Stimulated activated naive B cell treated with anti-CD40 and anti-IgM and Interleukin-4, amounts not matched to agents 10 μg/mL and 1 μg/mL and 100 μg/mL, for 72 hours (primary cell): ENCODE data around the gene PEX26.
"Not testable (repeated sequence)": the region's sequence is repeated elsewhere in the genome, so short reads cannot be mapped to it uniquely, and the experiment has no call there.

Experiments used
- ATAC-seq, 2 donors: fragments of 150-1000 bp; cut with Tn5 transposase; replicated peaks; 2 replicates each; pipeline ENCODE4 v1.10.0; 2021; ENCODE audit warnings: moderate library complexity in 1 of 2
- DNase-seq: peaks from one replicate; pipeline ENCODE4 v3.0.0; 2021
- H3K27ac Mint-ChIP-seq: one replicate; pipeline ENCODE4 v1.8.0; 2022; ENCODE audit warnings: mild to moderate bottlenecking, mixed read lengths
- H3K27me3 Mint-ChIP-seq, 2 donors: one replicate each; pipeline ENCODE4 v1.8.0; 2022; ENCODE audit warnings: mixed read lengths in 2 of 2
- H3K36me3 Mint-ChIP-seq, 2 donors: one replicate each; pipeline ENCODE4 v1.8.0; 2022; ENCODE audit warnings: mixed read lengths in 2 of 2, mild to moderate bottlenecking in 1 of 2
- H3K4me1 Mint-ChIP-seq, 2 donors: one replicate each; pipeline ENCODE4 v1.8.0; 2022; ENCODE audit warnings: mixed read lengths in 2 of 2, mild to moderate bottlenecking in 1 of 2
- H3K4me3 Mint-ChIP-seq, 2 donors: one replicate each; pipeline ENCODE4 v1.8.0; 2022; ENCODE audit warnings: mild to moderate bottlenecking in 2 of 2, mixed read lengths in 2 of 2, moderate library complexity in 1 of 2
- H3K9me3 Mint-ChIP-seq, 2 donors: one replicate each; pipeline ENCODE4 v1.8.0; 2022; ENCODE audit warnings: mixed read lengths in 2 of 2, mild to moderate bottlenecking in 1 of 2

The PEX26 gene

DNA sequence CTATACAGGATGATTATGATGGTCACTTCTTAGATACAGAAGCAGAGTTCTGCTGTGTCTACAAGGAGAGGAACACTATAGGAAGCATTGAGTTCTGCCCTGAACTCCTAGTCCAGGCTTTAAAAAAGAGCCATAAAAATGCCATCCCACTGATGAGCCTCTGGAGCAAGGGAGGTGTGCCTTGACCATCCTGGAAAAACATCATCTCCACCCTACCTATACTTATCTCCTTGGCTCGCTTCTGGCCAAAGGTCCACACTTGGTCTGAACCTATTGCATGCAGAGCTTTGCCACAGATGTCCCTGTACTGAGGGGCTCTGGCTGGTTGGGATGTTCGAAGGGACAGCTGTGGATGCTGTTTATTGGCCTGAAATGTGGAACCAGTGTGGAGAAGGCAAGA, 4.3 kb upstream of the PEX26 start:
- Mint-ChIP-seq H3K27ac (peak overlapping the region; percentile 37), H3K4me3 (no peak overlapping the region), H3K4me1 (peaks cover 46 to 52% of the 10 kb centered on the region in 2 donors), H3K36me3 (peaks cover 1 to 3% of the 10 kb centered on the region in 2 donors), H3K9me3 (no peaks in the 10 kb centered on the region), H3K27me3 (no peaks in the 10 kb centered on the region)
- DNase-seq (no peak), ATAC-seq (no peak)

DNA sequence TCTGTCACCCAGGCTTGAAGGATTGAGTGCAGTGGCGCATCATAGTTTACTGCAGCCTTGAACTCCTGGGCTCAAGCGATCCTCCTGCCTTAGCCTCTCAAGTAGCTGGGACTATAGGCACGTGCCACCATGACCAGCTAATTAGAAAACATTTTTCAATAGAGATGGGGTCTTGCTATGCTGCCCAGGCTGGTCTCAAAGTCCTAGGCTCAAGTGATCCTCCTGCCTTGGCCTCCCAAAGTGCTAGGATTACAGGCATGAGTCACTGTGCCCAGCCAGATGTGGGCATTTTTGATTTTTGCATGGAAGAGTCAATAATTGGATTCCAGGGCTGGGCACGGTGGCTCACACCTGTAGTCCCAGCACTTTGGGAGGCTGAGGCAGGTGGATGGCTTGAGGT, 3.9 kb upstream of the PEX26 start:
- not testable (repeated sequence) for H3K27me3 Mint-ChIP-seq

DNA sequence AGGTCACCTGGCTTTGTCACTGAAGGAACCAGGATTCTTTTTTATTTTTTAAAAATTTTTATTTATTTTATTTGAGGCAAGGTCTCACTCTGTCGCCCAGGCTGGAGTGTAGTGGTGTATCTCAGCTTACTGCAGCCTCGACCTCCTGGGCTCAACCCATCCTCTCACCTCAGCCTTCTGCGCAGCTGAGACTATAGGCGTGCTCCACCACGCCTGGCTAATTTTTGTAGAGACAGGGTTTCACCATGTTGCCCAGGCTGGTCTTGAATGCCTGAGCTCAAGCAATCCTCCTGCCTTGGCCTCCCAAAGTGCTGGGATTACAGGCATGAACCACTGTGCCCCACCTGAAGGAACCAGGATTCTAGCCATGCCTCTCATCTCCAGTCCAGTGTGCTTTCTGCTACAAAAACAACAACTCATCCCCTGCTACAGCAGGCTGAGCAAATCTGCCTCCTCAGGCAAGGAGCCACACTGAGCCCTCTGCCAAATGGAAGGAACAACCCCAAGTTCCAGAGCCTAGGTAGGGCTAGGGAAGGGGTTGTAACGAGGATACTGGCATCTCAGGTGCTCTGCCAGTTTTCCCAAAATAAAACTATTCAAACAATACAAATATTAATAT, 2.6 kb upstream of the PEX26 start:
- Mint-ChIP-seq H3K9me3 (no peaks in the 10 kb centered on the region), H3K27ac (peak overlapping the region; percentile 9), H3K36me3 (peaks cover 11 to 18% of the 10 kb centered on the region in 2 donors), H3K4me1 (peaks cover 48 to 59% of the 10 kb centered on the region in 2 donors), H3K4me3 (no peak overlapping the region), H3K27me3 (no peaks in the 10 kb centered on the region)
- ATAC-seq (no peak), DNase-seq (no peak)

More for the DNA sequence above, 3.9 kb upstream of the PEX26 start:
- DNase-seq, H3K36me3 Mint-ChIP-seq, ATAC-seq, H3K27ac Mint-ChIP-seq, H3K9me3 Mint-ChIP-seq, H3K4me3 Mint-ChIP-seq: not testable (repeated sequence)
- H3K4me1 Mint-ChIP-seq, result peaks cover 44 to 52% of the 10 kb centered on the region in 2 donors

DNA sequence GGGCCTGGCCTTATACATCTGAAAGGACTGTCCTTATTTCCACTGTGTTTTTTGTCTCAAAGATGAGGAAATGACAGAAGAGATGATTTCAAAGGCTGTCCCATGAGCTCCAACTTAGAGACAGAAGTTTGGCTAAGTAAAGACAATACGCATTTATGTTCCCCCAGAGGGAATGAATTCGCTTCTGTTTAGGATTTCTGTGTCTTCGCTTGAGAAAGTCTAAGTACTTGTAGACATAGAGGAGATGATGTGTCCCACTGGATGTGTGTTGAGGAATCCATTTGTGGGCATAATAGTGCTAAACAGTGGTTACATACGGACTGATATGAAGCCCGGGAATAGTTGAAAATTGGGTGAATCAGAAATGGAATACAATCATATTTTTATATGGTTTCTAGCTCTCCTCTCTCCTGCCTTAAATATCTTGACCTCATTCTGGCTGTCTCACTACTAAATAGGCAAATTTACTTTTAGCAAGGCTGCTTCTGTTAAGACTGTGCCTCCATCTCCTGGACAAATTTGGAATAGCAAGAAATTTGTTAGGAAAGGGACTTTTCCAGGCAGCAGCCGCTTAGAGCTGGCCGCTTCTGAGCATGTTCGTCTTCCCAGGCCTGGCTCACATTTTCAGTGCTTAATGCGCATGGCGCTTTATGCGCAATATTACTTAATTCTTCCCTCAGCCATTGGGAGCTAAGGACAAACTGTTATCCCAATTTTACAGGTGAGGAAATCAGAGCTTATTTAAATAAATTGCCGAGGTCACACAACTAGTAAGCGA, 1.9 kb upstream of the PEX26 start:
- peaks cover 15 to 22% of the 10 kb centered on the region in 2 donors for H3K36me3 Mint-ChIP-seq
- DNase-seq (peak; percentile 48), ATAC-seq (peak in 1 of 2 donors; percentile 13)
- H3K9me3 Mint-ChIP-seq, result peaks cover 0 to 3% of the 10 kb centered on the region in 2 donors
- no peaks in the 10 kb centered on the region for H3K27me3 Mint-ChIP-seq
- peaks cover 45 to 58% of the 10 kb centered on the region in 2 donors for H3K4me1 Mint-ChIP-seq
- peak overlapping the region in 1 of 2 donors; percentile 4 for H3K4me3 Mint-ChIP-seq
- H3K27ac Mint-ChIP-seq, result peak overlapping the region; percentile 25

DNA sequence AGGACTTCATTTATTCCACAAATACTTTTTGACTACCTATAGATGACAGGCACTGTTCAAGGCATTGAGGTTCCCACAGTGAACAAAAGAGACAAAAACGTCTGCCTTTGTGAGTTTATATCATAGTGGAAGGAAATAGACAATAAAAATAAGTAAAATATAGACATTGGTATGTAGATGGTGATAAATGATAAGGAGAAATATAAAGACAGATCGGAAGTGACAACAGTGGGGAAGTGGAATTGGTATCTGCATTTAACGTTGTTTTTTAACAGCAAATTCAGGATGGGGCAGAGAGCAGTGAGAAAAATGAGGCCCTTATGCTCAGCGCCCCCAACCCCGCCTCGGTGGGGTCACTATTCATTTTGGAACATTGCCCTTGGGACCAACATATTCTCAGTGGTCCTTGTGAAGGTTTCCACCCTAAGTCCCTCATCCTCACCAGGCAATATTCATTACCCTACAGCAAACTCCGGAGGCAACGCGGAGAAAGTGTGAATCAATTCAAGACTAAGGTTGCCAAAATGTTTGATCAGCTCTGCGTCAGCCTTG, 627 bp upstream of the PEX26 start:
- Mint-ChIP-seq H3K36me3 (peaks cover 26 to 34% of the 10 kb centered on the region in 2 donors), H3K27me3 (no peaks in the 10 kb centered on the region), H3K27ac (peak overlapping the region; percentile 95), H3K9me3 (peaks cover 0 to 3% of the 10 kb centered on the region in 2 donors), H3K4me3 (peak overlapping the region; percentile 86 to 93), H3K4me1 (peaks cover 42 to 56% of the 10 kb centered on the region in 2 donors)
- DNase-seq, result no peak
- ATAC-seq, result peak in 1 of 2 donors; percentile 8

DNA sequence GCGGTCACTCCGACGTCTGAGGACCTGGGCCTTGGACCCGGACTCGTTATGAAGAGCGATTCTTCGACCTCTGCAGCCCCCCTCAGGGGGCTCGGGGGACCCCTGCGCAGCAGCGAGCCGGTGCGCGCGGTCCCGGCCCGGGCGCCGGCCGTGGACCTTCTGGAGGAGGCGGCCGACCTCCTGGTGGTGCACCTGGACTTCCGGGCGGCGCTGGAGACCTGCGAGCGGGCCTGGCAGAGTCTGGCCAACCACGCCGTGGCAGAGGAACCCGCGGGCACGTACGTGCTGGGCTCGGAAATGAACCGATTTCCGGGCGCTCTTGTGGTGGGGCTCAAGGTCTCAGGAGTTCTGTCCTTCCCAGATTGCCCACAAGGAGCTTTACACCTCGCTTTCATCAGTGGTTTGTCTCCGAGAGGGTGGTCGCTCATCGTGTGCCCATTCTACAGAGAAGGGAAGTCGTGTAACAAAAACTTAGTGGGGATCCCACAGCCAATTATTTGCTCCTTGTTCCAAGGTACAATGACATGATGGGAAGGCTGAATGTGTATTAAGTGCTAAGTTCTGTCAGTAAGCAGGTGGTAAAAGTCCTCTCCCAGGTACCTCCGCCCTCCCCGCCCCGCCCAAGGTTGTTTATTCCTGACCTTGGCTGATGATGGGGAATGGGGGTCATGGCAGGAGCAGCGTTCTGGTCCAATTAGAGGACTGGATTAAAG, 695 bp downstream of the PEX26 start:
- Mint-ChIP-seq H3K36me3 (peaks cover 38 to 48% of the 10 kb centered on the region in 2 donors), H3K9me3 (peaks cover 0 to 3% of the 10 kb centered on the region in 2 donors), H3K4me1 (peaks cover 46 to 65% of the 10 kb centered on the region in 2 donors), H3K4me3 (peak overlapping the region; percentile 86 to 93), H3K27me3 (no peaks in the 10 kb centered on the region), H3K27ac (peak overlapping the region; percentile 95)
- DNase-seq (peak; percentile 37), ATAC-seq (peak; percentile 51 to 53)

DNA sequence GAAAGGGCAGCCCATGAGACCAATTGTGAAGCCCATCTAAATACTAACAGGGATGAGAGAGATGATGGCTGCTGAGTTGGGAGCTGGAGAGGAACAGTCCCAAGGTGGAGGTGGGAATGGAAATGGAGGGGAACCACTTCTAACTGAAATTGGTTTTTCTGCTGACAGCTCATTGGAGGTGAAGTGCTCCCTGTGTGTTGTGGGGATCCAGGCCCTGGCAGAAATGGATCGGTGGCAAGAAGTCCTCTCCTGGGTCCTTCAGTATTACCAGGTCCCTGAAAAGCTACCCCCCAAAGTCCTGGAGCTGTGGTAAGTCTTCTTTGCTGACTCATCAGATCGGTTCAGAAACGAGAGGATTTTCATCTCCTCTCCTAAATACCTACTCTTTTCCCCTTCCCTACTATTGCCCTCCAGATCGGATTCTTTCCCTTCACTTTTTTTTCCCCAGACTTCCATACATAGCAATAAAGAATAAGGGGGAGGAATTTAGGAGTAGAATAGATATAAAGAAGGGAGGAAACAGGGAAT, 2.0 kb downstream of the PEX26 start:
- Mint-ChIP-seq H3K27me3 (no peaks in the 10 kb centered on the region), H3K4me1 (peaks cover 44 to 65% of the 10 kb centered on the region in 2 donors), H3K27ac (no peak overlapping the region), H3K9me3 (peaks cover 0 to 3% of the 10 kb centered on the region in 2 donors), H3K4me3 (peak overlapping the region in 1 of 2 donors; percentile 86), H3K36me3 (peaks cover 40 to 55% of the 10 kb centered on the region in 2 donors)
- no peak for ATAC-seq
- no peak for DNase-seq

DNA sequence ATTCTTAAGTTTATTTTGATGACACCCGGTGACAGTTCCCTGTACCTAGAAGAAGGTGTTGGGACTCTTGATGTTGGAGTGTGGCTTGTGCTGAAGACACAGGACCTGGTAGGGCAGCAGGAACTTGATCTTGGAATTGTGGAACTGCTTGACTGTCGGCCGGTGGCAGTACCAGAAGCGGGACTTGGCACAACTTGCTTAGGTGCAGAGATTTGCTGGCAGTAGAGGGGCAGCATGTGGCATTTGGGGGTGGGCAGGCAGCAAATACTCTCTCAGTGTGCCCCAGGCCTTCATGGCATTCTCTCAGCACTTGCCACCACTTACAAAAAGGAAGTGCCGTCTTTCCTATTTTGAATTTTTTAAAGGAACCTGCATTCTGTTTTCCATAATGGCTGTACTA, 3.6 kb downstream of the PEX26 start:
- peaks cover 0 to 3% of the 10 kb centered on the region in 2 donors for H3K9me3 Mint-ChIP-seq
- no peaks in the 10 kb centered on the region for H3K27me3 Mint-ChIP-seq
- no peak overlapping the region for H3K27ac Mint-ChIP-seq
- ATAC-seq, result no peak
- H3K36me3 Mint-ChIP-seq, result peaks cover 53 to 68% of the 10 kb centered on the region in 2 donors
- no peak for DNase-seq
- no peak overlapping the region for H3K4me3 Mint-ChIP-seq
- peaks cover 35 to 57% of the 10 kb centered on the region in 2 donors for H3K4me1 Mint-ChIP-seq

DNA sequence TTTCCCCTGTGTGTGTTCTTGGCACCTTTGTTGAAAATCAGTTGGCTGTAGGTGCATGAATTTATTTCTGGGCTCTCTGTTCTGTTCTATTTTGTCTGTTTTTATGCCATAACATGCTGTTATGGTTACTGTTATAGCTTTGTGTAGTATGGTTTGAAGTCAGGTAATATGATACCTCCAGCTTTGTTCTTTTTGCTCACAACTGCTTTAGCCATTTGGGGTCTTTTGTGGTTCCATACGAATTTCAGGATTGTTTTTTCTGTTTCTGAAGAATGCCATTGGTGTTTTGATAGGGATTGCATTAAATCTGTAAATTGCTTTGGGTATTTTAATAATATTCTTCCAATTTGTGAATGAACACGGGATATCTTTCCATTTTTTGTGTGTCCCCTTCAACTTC, 4.7 kb downstream of the PEX26 start:
- ATAC-seq (no peak), DNase-seq (no peak)
- Mint-ChIP-seq H3K36me3 (peaks cover 54 to 73% of the 10 kb centered on the region in 2 donors), H3K4me3 (no peak overlapping the region), H3K9me3 (peaks cover 0 to 3% of the 10 kb centered on the region in 2 donors), H3K4me1 (peaks cover 31 to 47% of the 10 kb centered on the region in 2 donors), H3K27ac (no peak overlapping the region), H3K27me3 (no peaks in the 10 kb centered on the region)

DNA sequence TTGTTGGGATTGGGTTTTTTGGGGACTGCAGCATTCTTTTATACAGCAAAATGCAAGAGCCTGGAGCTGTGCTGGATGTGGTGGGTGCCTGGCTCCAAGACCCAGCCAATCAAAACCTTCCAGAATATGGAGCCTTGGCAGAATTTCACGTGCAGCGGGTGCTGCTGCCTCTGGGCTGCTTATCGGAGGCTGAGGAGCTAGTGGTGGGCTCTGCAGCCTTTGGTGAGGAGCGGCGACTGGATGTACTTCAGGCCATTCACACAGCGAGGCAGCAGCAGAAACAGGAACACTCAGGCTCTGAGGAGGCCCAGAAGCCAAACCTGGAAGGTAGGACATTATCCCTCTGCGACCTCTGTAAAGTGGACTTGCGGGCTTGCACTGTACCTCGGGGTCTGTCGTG, 5.6 kb downstream of the PEX26 start:
- H3K27ac Mint-ChIP-seq, result no peak overlapping the region
- H3K4me3 Mint-ChIP-seq, result no peak overlapping the region
- peaks cover 28 to 50% of the 10 kb centered on the region in 2 donors for H3K4me1 Mint-ChIP-seq
- H3K9me3 Mint-ChIP-seq, result peaks cover 0 to 3% of the 10 kb centered on the region in 2 donors
- no peak for DNase-seq
- H3K36me3 Mint-ChIP-seq, result peaks cover 58 to 81% of the 10 kb centered on the region in 2 donors
- no peak for ATAC-seq
- H3K27me3 Mint-ChIP-seq, result no peaks in the 10 kb centered on the region

DNA sequence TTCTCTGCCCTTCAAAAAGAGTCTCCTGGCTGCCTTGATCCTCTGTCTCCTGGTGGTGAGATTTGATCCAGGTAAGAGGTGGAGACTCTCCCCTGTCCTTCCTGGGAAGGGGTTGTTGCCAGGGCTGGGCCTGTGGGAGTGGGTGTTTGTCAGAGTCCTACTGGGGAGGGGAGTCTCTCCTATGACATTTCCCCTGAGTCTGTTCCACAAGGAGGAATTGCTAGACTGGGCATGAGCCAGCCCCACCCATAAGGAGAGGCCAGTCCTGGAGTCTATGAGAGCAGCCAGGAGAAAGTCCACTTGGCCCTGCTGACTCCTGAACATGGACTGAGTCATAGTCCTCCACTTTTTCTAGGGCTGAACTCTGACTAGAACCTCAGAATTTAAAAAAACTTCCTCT, 7.4 kb downstream of the PEX26 start:
- H3K27ac Mint-ChIP-seq, result no peak overlapping the region
- no peaks in the 10 kb centered on the region for H3K27me3 Mint-ChIP-seq
- H3K4me1 Mint-ChIP-seq, result peaks cover 23 to 44% of the 10 kb centered on the region in 2 donors
- no peak overlapping the region for H3K4me3 Mint-ChIP-seq
- DNase-seq (no peak), ATAC-seq (no peak)
- H3K36me3 Mint-ChIP-seq, result peaks cover 60 to 76% of the 10 kb centered on the region in 2 donors
- H3K9me3 Mint-ChIP-seq, result peaks cover 0 to 3% of the 10 kb centered on the region in 2 donors

DNA sequence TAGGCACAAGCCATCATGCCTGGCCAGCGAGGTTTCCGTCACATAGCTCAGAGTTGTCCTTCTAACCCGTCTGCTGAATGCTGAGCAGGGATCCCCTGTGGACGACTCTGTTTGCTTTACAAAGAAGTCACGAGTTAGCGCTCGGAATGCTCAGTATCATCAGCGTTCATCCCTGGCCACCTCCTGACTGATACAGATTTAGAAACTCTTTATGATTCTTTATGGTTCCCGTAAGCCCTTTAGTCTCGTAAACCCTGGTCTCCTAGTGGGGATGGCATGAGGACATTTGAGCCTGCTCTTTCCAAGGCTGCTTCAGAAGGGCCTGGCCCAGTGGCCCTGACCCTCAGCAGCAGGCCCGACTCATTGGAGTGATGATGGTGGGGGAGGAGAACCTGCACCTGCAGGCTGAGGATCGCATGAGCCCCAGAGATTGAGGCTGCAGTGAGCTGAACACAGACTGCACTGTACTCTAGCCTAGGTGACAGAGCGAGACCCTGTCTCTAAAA, 9.6 kb downstream of the PEX26 start:
- ATAC-seq (no peak), DNase-seq (no peak)
- Mint-ChIP-seq H3K27ac (no peak overlapping the region), H3K36me3 (peaks cover 55 to 73% of the 10 kb centered on the region in 2 donors), H3K4me1 (peaks cover 20 to 31% of the 10 kb centered on the region in 2 donors), H3K4me3 (no peak overlapping the region), H3K9me3 (no peaks in the 10 kb centered on the region), H3K27me3 (no peaks in the 10 kb centered on the region)

DNA sequence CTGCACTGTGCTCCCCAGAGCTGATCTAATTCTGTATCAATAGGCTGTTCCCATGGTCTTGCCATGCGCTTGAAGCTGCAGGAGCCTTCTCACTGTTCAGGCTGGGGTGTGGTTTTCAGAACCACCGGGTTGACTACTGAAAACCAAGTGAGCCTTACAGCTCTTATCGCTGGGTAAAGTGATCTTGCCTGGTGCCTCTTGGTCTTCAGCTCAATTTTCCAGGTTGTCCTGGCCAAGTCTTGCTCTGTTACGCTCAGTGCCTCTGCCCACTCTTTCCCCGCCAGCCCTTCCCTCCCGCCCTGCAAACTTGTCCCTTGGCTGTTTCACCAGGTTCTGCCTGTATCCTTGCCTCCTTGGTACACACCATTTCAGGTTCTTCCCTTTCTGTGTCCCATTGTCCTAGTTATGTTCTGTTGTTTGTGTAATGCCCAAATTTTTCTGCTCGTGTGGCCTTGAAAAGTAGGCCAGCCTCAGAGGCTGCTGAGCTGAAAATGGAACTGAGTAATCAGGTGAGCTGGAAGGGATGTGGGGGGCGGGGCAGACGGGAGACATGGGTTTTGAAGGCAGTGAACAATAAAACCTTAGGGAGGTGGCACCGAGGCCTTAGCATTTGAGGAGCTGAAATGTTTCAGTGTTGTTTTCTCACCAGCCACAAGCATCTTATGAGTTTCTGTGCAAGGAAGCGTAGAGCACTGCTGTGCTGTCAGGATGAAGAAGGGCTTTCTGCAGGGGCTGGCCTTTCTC, 11.2 kb downstream of the PEX26 start:
- H3K36me3 Mint-ChIP-seq, result peaks cover 49 to 65% of the 10 kb centered on the region in 2 donors

More for the DNA sequence above, 11.2 kb downstream of the PEX26 start:
- Mint-ChIP-seq H3K27ac (peak overlapping the region; percentile 43), H3K9me3 (no peaks in the 10 kb centered on the region), H3K27me3 (no peaks in the 10 kb centered on the region), H3K4me3 (no peak overlapping the region), H3K4me1 (peaks cover 15 to 21% of the 10 kb centered on the region in 2 donors)
- peak; percentile 45 to 63 for ATAC-seq
- no peak for DNase-seq
